NCI-H1048 (cell line): ENCODE data around the gene ROR1.

Experiments
- DNase-seq: peaks from one replicate; lab custom pipeline; 2025; lab: John Stamatoyannopoulos, UW

The ROR1 gene

DNA sequence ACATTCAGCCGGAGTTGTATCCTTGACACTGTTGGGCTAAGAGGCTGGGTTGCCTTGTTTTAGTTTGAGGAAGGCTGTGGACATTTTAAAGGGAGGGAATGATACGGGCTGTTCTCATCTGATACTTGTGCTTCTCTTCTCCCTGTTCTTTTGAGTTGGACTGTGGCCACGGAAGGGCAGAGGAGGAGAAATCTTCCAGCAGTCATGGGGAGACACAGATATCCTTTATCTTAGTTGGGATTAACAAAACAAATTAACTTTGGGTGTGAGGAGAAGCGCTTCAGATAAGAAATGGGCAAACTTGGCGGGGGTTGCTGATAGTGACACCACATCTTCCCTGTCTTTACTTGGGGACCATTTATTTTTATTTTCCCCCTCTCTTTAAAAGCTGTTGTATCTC is 138.8 kb downstream of the ROR1 start:
- no peak for DNase-seq

DNA sequence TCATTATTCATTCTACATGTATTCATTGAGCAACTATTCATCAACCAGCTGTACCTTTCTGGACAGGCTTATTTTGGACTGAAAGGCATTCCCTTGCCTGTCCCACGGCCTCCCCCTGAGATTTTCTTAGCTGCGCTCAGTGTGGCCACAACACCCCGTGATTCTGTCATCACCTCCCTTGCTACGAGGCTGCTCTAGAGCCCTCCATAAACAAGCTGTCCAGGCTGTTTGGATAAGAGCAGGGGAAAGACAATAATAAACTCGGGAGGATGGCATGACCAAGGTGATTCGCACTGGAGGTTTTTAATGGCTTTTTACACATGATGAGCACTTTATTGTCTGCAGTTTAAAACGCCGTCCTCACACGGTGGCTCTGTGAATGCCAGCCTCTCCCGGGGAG is 139.7 kb downstream of the ROR1 start:
- DNase-seq = no peak

DNA sequence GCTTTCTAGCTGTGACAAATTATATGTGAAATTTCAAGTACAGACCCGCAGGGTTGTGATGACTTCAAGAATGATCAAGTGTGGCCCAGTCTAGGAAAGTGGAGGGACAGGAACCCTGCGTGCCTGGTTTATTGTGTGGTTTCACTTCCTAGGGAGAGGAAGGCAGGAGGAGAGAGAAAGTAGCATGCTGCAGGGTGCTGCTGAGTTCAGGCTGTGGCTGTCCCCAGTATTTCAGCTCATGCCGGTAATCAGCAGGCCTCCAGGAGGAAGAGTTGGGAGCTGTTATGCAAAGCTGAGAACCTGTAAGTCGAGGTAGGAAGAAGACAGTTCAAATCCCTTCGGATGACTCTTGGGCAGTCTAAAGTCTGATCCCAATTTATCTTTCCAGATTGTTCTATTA is 140.4 kb downstream of the ROR1 start:
- no peak for DNase-seq

DNA sequence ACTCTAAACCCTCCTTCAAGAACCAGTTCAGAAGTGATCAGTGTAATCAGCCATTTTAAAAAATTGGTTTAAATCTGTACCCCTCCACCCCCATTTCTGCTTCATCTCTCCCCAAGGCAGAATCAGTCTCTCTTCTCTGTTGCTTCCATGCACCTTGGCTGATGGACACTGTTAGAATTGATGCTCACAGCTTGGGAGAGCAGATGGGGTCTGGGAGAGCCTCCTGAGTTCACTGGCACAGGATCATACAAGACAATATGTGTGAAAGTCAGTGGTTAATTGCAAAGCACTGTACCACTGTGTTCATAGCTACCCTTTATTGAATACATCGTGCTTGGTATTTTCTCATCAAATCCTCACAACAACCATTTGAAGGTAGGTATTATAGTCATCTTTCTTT is 140.9 kb downstream of the ROR1 start:
- no peak for DNase-seq

DNA sequence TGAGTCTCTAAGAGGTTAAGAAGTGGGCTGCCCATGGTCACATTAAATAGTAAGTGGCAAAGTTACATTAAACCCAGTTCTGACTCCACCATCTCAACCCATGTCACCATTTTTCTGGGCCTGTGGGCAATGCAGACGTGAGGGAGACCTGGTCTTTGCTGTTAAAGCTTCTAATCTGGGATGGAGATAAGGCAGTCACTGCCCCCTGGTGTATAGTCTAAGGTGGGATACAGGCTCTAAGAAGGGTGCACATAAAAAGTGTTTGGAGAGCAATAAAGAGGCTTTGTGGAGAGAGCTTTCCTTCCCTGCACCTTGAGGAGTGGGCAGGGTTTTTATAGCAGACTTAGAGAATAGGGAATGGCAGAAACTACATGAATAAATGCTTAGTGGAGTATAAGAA is 141.3 kb downstream of the ROR1 start:
- DNase-seq = no peak

DNA sequence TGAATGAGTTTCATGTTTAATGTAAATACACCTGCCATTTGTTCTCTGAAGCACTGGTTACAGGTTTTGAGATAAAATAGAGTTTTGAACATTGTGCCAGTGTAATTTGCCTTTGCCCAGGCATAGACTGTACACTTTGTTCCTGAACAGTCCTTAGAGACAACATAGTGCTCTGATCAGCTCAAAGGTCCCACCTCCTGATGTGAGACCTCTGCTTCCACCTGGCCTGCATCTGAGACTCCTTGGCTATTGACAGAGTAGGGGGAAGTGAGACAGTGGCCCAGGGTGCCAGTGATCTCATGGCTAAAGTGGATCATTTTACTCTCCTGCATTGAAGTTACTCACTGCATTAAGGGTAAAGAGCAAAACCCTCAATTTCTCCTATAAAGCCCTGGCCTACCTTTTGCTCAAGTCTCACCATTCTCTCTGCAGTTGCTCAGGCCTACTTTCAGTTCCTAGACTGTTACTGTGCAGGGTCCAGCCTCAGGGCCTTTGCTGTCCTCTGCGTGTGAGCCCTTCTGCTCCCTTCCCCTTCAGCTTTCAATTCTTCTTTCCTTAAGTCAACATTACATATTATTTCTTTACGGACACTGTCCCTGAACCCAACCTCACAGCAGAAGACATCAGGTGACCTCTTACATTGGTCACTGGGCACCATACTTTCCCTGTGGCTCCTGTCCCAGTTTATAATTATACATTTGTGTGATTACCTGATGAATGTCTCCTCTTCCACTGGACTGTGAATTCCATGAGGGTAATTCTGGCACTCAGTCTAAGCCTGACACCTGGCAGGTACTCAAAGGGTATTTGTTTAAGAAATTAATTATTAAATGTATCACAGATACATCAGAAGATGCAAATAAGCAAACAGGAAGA is 142.9 kb downstream of the ROR1 start:
- no peak for DNase-seq

DNA sequence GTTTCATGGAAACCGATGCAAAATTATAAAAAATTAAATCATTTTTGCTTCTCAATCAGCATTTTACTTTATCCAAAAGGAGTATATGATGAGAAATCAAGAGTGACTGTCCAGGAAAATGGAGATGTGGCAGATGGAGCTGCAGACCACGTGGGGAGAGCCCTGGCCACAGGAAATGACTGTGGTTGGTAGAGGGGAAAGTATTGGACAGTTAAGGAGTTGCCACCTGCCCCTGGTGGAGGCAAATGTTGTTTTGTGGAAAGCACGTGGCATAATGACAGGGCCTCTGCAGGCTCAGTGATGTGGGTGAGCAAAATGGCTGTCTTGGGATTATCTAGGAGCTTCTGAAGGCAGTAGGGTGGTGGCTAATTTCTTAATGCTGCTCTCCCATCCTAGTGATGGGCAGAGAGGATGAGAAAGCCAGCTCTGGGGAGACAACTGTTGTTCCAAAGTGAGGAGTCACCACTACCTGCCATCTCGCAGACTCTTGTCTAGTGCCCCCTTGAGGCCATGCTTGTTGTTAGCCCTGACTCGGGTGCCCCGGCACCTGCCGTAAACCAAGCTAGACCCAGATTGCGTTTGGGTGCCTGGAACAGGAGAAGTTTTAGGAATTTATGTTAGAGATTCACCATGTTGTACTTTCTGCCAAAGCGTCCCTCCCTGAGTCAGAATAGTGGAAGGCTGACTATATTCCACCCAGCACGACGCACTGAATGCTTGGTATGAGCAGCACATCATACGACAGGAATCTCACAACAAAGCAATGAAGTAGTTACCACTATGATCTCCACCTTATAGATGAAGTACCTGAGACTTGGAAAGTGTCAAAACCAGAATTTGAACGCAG is 144.0 kb downstream of the ROR1 start:
- DNase-seq = no peak

DNA sequence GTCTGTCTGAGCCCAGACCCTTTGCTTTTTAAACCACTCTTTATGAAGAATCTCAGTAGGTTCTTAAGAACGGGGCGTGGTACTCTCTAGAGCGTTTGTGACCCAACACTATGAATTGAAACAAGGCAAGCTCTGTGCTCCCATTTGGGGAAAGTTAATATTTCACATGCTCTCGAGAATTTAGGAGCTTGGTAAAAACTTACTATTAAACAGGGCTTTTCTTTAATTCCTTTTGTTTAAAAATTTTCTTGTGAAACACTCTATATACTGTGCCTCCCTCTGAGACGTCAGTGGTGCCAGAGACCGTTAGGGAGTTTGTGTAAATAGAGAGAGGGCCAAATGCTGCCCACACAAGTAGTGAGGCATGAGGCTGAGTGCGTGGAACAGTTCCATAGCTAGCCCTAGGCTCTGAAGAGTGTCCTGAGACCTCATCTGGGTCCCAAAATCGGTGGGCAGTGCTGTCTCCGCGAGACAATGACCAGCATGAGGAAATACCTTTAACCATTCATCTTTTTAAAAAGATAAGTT is 144.7 kb downstream of the ROR1 start:
- DNase-seq = no peak

DNA sequence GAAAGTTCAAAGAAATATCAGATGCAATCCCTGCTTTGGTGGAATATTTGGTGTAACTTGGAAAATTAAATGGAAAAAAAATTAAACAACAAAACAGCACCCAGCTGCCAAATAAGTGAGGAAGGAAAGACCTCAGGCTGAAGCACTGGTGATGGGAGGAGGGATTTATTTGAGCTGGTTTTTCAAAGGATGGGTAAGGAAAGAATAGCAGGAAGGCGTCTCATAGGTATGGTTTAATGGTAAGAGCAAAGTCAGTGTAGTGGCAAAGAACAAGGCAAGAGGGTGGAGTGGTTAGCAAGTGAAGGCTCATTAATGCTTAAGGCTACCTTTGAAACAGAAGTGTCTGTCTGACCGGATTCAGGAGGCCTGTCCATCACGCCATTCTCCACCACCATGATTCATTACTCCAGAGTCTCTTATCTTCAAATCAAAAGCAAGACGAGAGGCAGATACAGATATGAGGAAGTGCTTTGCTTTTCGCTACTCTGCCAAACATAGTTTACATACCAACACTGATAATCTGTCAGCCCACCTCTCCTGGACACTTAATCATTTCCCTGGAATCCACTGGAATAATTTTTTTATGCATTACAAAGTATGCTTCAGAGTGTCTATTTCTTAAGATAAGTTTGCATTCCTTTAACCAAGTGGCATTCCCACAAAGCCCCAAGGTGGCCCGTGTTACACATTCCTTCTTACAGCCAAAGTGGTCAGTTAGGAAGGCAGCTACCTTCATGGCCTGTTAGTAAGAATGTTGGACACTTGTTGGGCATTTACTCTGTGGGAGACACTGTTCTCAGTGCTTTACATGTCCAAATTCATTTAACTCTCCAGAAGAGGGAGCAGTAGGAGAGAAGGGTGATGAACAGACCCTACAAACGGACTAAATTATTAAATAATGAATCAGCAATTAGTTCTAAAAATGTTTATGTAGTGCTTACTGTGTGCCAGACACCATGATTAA is 146.6 kb downstream of the ROR1 start:
- DNase-seq = no peak

DNA sequence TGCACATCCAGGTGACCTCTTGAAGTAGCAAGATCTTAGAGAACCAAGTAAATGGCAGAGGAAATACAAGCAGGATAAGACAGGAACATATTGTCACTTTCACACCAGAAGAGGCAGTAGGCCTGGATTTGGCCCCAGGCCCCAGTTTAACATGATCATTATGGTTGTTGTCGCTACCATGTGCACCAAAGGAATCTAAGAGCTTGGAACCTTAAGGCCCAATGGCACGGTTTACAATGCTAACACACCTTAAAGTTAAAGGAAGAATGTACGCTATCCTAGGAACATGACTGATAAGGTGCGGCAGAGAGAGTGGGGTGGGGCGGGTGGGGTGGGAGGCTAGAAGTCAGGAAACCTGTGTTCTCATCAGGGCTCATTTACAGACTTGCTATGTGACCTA is 147.5 kb downstream of the ROR1 start:
- no peak for DNase-seq

DNA sequence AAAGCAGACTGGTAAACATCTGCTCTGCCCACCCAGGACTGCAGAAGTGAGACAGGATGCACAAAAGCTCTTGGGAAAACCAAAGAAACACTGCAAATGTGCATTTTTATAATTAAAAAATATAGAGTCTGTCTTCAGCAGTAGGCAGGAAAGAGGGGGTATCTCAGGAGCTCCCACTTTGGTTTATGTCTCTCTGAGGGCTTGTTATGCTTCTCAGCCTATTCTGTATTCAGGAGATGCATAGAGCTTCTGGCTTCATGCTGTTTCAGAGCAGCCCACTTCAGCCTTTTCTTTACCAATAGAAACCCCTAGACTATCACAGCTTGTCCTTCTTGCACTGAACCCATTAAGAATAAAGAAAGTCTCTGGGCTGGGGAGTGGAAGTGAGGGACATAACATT is 148.0 kb downstream of the ROR1 start:
- no peak for DNase-seq

DNA sequence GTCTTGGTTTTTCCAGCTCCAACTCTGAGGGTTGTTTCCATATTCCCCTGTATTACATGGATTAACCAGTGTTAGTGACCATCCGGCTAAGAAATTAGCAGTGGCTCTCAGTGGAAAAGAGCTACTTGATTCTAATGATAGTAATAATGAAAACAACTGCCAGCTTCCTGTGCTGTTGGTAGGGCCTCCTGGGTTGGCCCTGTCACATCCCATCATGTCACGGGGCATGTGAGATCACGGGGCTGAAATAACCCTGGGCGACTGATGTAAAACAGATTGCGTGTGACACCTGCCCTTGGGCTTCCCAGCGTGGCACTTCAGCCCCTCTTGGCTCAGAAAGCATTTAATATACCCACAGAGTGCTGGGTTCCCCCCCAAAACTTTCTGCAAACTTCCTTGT is 149.0 kb downstream of the ROR1 start:
- no peak for DNase-seq

DNA sequence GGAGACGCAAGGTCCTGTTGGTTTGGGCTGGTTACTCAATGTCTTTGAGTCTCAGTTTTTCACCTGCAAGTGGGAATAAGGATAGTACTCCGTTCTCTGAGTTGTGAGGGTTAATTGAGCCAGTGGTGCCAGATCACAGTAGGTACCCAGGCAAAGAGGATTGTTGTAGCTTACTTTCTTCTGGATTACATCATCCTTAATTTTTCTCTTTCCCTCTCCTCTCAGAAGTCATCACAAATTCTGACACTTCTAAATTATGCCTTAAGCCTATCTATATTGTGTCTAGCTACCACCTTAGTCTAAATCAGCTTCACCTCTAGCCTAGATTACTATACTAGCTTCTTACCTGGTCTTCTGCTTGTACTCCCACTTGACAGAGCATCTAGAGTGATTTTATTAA is 149.5 kb downstream of the ROR1 start:
- no peak for DNase-seq

DNA sequence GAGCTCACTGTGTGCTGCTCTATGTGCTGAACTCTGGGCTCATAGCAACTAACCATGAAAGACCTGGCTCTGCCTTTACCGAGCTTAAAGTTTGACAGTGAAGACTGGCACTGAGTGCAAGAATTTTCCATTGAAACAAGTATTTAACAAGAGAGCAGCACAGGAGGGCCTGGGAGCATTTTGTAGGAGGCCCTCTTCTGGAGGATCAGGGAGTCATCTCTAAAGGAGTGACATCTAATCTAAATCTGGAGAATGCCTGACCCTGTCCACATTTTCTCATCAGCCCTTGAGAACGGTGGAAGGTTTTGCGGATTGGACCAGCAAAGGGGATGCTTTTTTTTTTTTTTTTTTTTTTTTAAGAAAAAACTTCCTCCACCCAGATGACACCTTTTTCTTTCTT is 150.8 kb downstream of the ROR1 start:
- no peak for DNase-seq

DNA sequence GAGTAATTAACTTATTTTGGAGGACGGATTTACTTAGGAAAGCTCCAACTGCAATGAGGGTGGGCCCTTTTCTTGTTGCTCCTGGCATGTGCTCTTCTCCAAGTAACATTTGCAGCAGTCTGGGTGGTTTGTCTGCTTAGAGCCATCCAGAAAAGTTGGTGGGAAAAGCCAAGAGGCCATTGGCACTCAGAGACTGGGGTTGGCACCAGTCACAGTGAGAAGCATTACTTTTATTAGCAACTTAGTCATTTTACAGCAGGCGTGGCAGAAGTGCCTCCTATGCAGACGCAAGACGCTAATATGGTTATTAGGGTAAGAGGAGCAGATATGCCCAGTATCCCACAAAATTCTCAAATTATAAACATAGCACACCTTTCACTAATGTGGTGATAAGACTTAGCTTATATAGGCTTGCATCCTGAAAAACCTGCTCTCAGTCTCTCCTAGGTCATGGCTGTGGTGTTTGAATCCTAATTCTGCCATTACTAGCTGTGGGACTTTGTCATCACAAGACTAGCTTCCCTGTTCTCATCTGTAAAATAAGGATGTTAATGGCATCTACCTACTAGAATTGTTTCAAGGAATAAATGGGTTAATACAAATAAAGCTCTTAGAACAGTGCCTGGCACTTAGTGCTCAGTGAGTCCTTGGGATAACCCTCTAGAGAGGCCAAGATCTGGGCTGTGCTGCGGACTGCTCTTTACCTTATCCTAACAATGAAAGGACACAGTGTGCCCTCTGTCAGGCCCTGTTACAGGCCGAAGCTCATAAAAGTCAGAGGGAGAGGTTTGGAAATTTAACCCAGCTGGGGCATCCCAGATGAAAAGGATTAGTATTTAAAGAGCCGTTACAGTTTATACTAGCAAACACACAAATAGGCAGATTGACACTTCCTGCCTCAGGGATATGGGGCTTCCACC is 154.6 kb downstream of the ROR1 start:
- no peak for DNase-seq

DNA sequence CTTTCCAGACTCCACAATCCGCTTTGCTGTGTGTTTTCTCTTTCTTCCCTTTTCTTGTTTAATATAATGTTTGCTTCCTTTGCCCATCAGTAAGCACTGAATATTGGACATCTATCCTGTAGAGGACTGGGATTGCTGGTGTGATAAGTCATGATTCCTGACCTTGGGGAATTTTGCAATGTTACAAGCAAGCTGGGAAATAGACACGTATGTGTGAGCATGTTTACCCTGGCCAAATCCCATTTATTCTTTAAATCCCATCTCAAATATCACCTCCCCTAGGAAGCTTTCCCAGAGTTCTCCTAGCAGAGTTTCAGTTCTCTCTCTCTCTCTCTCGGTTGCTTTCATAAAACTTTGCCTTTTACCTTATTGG is 155.3 kb downstream of the ROR1 start:
- no peak for DNase-seq

DNA sequence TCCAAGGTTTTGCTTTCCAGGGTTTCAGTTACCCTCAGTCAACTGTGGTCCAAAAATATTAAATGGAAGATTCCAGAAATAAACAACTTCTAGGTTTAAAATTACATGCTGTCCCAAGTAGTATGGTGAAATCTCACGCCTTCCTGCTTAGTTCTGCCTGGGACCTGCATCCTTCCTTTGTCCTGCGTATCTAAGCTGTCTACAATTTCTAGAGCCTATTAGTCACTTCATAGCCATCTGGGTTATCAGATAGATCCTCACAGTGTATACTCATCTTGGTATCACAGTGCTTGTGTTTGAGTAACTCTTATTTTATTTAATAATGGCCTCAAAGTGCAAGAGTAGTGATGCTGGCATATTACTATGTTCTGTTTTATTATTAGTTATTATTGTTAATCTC is 157.7 kb downstream of the ROR1 start:
- no peak for DNase-seq

DNA sequence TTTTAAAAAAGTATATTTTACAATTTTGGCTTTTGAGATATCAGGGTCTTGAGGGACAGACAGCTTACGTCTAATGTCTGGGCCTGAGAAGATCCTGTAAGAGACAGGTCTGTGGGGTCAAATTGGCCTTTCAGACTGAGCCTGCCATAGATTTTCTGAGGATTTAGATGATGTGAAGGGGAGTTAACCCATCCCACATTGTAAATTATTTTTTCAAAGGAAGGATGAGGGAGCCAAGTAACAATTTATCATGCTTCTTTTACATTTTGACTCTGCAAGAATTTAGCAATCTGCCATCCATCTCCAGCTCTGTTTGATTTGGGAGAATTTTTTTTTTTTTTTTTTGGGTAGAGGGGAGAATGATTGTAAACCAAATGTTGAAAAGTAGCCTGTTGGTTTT is 160.9 kb downstream of the ROR1 start:
- DNase-seq = no peak

DNA sequence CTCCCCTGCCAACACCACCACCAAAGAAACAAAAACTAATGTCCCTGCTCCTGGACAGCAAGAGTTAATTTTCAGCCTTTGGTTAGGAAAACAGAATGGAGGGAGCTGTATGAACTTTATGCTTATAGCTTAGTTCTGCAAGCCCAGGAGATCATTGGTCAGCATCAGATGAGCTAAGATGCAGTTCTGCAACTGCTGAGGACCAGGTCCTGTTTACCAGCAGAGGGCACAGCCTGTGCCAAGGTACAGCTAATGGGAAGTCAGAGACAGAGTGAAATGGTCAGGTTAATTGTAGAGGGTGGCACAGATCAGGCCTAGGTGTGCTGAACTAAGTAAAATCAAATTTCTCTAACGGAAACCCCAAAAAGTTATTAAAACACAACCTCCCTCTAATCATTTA is 161.3 kb downstream of the ROR1 start:
- no peak for DNase-seq

DNA sequence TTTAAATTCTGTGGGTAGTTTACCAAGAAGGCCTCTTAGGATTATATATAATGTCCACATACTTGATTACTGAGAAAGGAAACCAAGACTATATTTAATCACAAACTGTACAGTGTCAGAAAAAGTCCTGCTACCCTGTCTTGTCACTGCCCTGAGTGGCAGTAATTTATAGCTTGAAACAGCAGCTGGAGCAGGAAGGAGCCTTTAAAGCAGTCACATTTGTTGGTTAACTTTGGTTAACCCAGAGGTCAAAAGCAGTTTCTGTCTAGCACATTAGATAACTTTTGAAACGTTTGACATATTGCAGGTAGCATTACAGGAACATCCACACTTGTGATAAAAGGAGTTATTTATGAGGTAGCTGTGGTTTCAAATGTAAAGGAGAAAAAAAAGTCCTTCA is 161.7 kb downstream of the ROR1 start:
- no peak for DNase-seq

DNA sequence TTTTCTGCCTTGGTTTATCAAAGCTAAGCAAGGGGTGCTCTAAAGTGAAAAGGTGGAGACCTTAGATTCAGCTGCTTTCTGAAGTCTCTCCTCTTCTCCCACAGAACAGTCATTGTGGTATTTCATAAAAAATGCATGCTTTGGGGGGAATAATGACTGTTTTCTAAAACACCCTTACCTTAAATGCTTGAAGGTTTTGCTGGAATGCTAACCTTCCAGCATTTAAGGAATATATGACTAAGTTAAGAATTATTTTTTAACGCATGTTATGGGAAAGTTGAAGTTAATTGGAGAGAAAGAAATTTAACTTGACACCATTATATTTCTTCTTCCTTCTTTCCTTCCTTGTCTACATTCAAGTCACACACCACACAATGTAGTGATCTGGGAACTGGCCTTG is 162.5 kb downstream of the ROR1 start:
- DNase-seq = no peak
